ENCODE measurements around the gene ARID5B. TPM values are rescaled to one million over a fixed set of nuclear protein-coding genes. Genes with fewer than 3 reads are reported as not detected.

The ARID5B gene
- total and polyA plus RNA-seq, 2 experiments from 2014 or later: 1.3 to 1.6 TPM

- TF ChIP-seq CTCF (conservative IDR thresholded peaks at IDR 0.05; ENCODE audit: low read depth in 2 of 2) (peak in 1 of 2 experiments; percentile 30; a peak in 3 of 4 replicates), ETS1 (IDR thresholded peaks at IDR 0.05) (no peak), EZH2phosphoT487 (IDR thresholded peaks at IDR 0.05; ENCODE audit: unreplicated experiment) (no peak)
Measured at GRCh38 chr10:61897671-61898434, 3.6 kb upstream of the ARID5B start (continued).

- ATAC-seq: no peak
- Mint-ChIP-seq H3K36me3 (ENCODE audit: low read depth) (no peaks in the 10 kb centered on the region; the same call in 2 of the 3 replicates), H3K9me3 (no peaks in the 10 kb centered on the region), H3K27ac (no peak overlapping the region), H3K4me1 (peaks cover 36% of the 10 kb centered on the region), H3K4me3 (peak overlapping the region; percentile 85; the same call in 2 of the 3 replicates), H3K27me3 (ENCODE audit: insufficient read depth, low read depth, poor library complexity) (peaks cover 52% of the 10 kb centered on the region)
- peak overlapping the region; percentile 76; the same call in 1 of the 2 replicates for H3K4me3 ChIP-seq
- H3K4me2 ChIP-seq: peak overlapping the region; percentile 99
- no peaks in the 10 kb centered on the region for H3K36me3 ChIP-seq (ENCODE audit: insufficient read depth)
- H3F3A ChIP-seq (replicated peaks; ENCODE audit: low read depth): no peaks in the 10 kb centered on the region
- no peak for DNase-seq (ENCODE audit: low spot score)
- peaks cover 27% of the 10 kb centered on the region for H3K4me1 ChIP-seq (ENCODE audit: insufficient read depth)
- peaks cover 50% of the 10 kb centered on the region for H3K27me3 ChIP-seq (ENCODE audit: insufficient read depth)
- H2AFZ ChIP-seq: no peak overlapping the region
- no peak overlapping the region for H3K27ac ChIP-seq (ENCODE audit: low read depth)
- no peaks in the 10 kb centered on the region for H4K20me1 ChIP-seq (replicated peaks; ENCODE audit: insufficient read depth)
- no peaks in the 10 kb centered on the region for H3K9me2 ChIP-seq (ENCODE audit: insufficient read depth)
- H3K79me2 ChIP-seq (replicated peaks; ENCODE audit: insufficient read depth): no peaks in the 10 kb centered on the region
- TF ChIP-seq EZH2 (IDR thresholded peaks at IDR 0.05; ENCODE audit: low read depth, unreplicated experiment): no peak
- no peak for TF ChIP-seq NANOG (IDR thresholded peaks at IDR 0.05; ENCODE audit: borderline replicate concordance)
- TF ChIP-seq ETS1 (IDR thresholded peaks at IDR 0.05): no peak
- no peak for TF ChIP-seq REST (IDR thresholded peaks at IDR 0.05; ENCODE audit: unreplicated experiment)
- TF ChIP-seq ZNF114 (CRISPR knock-in tag; IDR thresholded peaks at IDR 0.05): no peak
- TF ChIP-seq ZNF462 (CRISPR knock-in tag; IDR thresholded peaks at IDR 0.05): no peak
- TF ChIP-seq JUNB (IDR thresholded peaks at IDR 0.05; ENCODE audit: unreplicated experiment): no peak
- no peak for TF ChIP-seq POLR2AphosphoS5 (IDR thresholded peaks at IDR 0.05; ENCODE audit: low read depth)
Measured at GRCh38 chr10:61898435-61898778, 3.1 kb upstream of the ARID5B start.

All from GM23338 (cell line).